ENCODE data around the gene GPS1.

- TF ChIP-seq EZH2phosphoT487 (IDR thresholded peaks at IDR 0.05; ENCODE audit: low read depth, severe bottlenecking, unreplicated experiment) (no peak), EZH2 (IDR thresholded peaks at IDR 0.05; ENCODE audit: borderline replicate concordance) (no peak)
These were observed 43.3 kb upstream of the GPS1 start for GRCh38 chr17:82008258-82008940.
